BJ (cell line): ENCODE data around the gene CTNND2. TPM values are rescaled to one million over a fixed set of nuclear protein-coding genes. Genes with fewer than 3 reads are reported as not detected.

Experiments used
- CTCF ChIA-PET: fragments of 350-600 bp; formaldehyde crosslinking; extraction: SDS; loops from one replicate; lab custom pipeline; 2021; ENCODE audit warnings: antibody characterized with exemption, inconsistent platforms; lab: Yijun Ruan, JAX
- POLR2A ChIA-PET: fragments of 300-600 bp; sonication (Branson Sonifier 250); formaldehyde crosslinking; extraction: SDS; loops from one replicate; lab custom pipeline; 2021; ENCODE audit warnings: antibody characterized with exemption; lab: Charles Lee
- DNase-seq: peaks from one replicate; pipeline ENCODE4 v3.0.0-alpha.2; 2011; ENCODE audit warnings: low read depth
- H3K27me3 ChIP-seq: 2 replicates; pipeline ENCODE4 v1.6.0; 2011; ENCODE audit warnings: low read length; ENCODE audit not compliant: control insufficient read depth, insufficient read depth
- H3K36me3 ChIP-seq: 2 replicates; pipeline ENCODE4 v1.5.1; 2011; ENCODE audit warnings: low read length; ENCODE audit not compliant: control insufficient read depth, insufficient read depth
- H3K4me3 ChIP-seq: 2 replicates; pipeline ENCODE4 v1.5.1; 2011; ENCODE audit warnings: low read depth, mild to moderate bottlenecking, control low read depth, low read length
- polyA plus RNA-seq: library from polyadenylated mRNA; depleted of rRNA; stranded (reverse); fragments of >200 nt; gene quantifications from 2 replicates; pipeline ENCODE4 v1.2.3, GENCODE V29; 2011
- TF ChIP-seq, protein P1 (sequence below): IDR thresholded peaks from 2 replicates; pipeline ENCODE4 v1.5.1; 2011; ENCODE audit warnings: low read depth, mild to moderate bottlenecking, control low read depth, inconsistent platforms, low read length, moderate library complexity; ENCODE audit not compliant: insufficient read depth

Gene CTNND2
- polyA plus RNA-seq, 1 experiment = not detected

DNA sequence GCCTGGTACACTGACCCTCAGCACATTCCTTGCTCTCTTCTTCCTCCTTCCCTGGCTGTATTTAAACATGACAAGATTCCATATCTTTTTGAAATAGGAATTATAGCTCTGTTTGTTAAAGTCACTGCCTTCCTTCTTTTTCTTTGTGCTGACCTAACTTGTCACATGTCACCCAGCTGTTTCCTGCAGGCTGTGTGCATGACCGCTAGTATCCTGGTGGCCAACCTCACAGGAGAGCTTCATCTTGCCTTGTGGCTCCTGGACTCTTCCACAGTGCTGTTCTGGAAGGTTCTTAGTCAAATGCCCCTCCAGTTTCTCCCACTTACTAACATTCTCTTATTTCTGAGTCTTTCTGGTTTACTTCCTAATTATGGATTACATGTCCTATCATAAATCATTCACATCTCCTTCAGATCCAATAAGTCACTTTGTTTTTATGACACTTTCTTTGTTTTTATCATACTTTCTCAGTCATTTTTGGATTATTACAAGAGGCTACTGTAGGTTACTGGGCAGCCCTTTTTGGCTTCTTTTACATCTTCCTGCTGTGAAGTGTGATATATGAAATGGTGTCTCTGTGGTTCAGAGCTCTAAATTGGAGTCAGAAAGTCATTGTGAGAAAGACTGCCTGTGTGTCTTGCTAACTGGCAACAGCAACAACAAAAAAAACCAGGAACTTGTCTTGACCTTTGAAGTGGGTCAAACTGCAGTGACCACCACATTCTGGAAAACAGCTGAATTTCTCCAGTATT lies 679.6 kb downstream of the CTNND2 start:
- Histone ChIP-seq H3K36me3 (no peaks in the 10 kb centered on the region), H3K4me3 (no peak overlapping the region), H3K27me3 (no peaks in the 10 kb centered on the region)
- ChIA-PET CTCF (interaction anchor here (1.4 kb wide), 1 partner anchor 42 kb away, joined by 4 read pairs; no protein-coding TSS in a partner anchor), POLR2A (no interaction called here)
- TF ChIP-seq, protein P1, sequence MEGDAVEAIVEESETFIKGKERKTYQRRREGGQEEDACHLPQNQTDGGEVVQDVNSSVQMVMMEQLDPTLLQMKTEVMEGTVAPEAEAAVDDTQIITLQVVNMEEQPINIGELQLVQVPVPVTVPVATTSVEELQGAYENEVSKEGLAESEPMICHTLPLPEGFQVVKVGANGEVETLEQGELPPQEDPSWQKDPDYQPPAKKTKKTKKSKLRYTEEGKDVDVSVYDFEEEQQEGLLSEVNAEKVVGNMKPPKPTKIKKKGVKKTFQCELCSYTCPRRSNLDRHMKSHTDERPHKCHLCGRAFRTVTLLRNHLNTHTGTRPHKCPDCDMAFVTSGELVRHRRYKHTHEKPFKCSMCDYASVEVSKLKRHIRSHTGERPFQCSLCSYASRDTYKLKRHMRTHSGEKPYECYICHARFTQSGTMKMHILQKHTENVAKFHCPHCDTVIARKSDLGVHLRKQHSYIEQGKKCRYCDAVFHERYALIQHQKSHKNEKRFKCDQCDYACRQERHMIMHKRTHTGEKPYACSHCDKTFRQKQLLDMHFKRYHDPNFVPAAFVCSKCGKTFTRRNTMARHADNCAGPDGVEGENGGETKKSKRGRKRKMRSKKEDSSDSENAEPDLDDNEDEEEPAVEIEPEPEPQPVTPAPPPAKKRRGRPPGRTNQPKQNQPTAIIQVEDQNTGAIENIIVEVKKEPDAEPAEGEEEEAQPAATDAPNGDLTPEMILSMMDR = no peak
- DNase-seq = no peak

DNA sequence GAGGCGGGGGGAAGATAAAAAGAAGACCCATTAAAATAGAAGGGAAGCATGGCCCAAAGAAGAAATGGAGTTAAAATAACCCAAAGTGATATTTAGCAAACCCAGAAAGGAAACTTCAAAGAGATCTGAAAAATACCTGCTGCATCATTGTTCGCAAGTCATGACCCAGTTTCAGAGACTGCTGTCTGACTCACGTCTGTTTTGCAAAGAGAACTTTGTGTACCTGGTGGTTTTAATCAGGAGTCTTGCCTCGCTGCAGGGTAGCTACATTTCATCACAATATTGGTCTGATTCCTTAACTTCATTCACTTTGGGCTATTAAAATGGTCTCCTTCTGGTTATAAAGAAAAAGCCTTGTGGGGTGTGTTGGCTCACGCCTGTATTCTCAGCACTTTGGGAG lies 682.1 kb downstream of the CTNND2 start:
- DNase-seq = no peak
- CTCF ChIA-PET = no interaction called here
- Histone ChIP-seq H3K36me3 (no peaks in the 10 kb centered on the region), H3K4me3 (no peak overlapping the region), H3K27me3 (no peaks in the 10 kb centered on the region)
- TF ChIP-seq, protein P1 = no peak
- POLR2A ChIA-PET = no interaction called here

DNA sequence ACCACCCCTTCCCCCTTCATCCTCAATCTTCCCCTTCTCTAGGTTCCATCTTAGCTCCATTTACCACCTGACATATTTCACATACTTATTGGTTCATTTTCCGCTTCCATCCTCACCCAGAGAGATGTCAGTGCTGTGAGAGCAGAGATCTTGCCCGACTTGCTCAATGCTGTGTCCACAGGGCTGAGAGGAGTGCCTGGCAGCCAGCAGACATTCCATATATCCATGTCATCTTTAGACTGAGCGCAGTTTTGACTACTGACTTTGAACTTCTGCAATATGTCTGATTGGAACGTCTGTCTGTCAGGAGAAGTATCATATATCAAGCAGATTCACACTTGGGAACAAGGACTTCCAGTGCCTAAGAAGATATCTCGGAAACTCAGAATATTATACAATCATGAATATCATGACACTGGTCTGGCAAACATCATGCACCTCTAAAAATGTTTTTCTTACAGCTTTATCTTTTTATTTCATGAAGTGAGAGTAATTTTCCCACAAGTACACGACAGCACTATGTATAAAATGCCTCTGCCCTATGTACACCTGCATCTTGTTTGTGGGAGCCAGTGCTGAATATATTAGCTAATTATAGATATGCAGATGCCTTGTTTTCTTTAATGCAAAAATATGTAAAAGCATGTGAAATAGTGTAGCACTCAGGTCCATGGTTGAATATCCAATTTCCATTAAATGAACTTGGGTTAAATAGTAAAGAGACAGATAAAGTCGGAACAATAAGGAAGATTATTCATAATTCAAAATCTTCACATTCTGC lies 689.2 kb downstream of the CTNND2 start:
- no peak for DNase-seq
- CTCF ChIA-PET = interaction anchor here (0.6 kb wide), 1 partner anchor 374 kb away, joined by 3 read pairs; no protein-coding TSS in a partner anchor
- POLR2A ChIA-PET = no interaction called here
- Histone ChIP-seq H3K4me3 (no peak overlapping the region), H3K27me3 (no peaks in the 10 kb centered on the region), H3K36me3 (no peaks in the 10 kb centered on the region)
- TF ChIP-seq, protein P1 = no peak

DNA sequence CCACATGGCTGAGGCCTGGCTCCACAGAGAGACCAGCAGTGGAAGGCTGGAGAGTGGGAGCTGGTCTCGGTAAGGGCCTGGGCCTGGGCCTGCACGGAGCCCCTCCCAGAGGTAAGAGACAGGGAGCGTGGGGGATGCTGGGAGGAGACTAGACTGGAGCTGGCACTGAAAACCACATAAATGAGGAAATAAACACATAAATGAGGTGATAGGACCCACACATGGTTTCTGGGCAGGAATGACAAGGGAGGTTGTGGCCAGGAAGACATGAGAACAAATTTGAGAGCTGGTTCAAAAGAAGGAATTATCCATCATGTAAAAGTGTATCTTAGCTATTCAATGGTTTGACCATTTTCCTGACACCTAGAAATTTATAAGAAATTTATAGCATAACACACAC lies 691.5 kb downstream of the CTNND2 start:
- TF ChIP-seq, protein P1 = no peak
- CTCF ChIA-PET = interaction anchor here (0.9 kb wide), 1 partner anchor 39 kb away, joined by 3 read pairs; no protein-coding TSS in a partner anchor
- POLR2A ChIA-PET = no interaction called here
- no peaks in the 10 kb centered on the region for H3K27me3 ChIP-seq
- DNase-seq = no peak
- no peaks in the 10 kb centered on the region for H3K36me3 ChIP-seq
- no peak overlapping the region for H3K4me3 ChIP-seq

DNA sequence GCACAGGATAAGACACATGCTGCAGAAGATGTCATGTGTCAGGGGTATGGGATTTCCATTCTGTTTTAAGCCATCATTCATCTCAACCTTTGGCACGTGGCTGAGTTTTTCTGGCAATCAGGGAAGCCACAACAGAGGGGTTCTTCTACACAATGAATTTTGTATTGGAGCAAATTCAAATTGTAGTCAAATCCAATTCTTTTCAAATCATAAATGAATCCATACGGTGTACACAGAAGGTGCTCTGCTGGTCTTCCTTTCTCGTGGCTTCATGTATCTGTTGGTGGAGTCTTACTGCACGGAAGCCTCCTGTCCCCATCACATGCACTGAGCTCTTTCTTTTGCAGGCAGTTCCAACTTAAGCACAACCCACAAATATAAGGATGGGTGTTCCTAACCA lies 706.5 kb downstream of the CTNND2 start:
- Histone ChIP-seq H3K36me3 (no peaks in the 10 kb centered on the region), H3K27me3 (no peaks in the 10 kb centered on the region), H3K4me3 (no peak overlapping the region)
- POLR2A ChIA-PET = no interaction called here
- TF ChIP-seq, protein P1 = no peak
- CTCF ChIA-PET = no interaction called here
- DNase-seq = no peak
